ENCODE results near the gene BBS9.

GRCh38 chr7:33276729-33277128, 147.4 kb downstream of the BBS9 start:
- no peak for TF ChIP-seq CTCF (IDR thresholded peaks at IDR 0.05; ENCODE audit: low read depth, low read length)
- no peak for TF ChIP-seq EZH2phosphoT487 (IDR thresholded peaks at IDR 0.05; ENCODE audit: low read depth)

All from OCI-LY3 (cell line).